ENCODE data around the gene TDP2. TPM values are rescaled to one million over a fixed set of nuclear protein-coding genes. Genes with fewer than 3 reads are reported as not detected.

TDP2 gene
- total RNA-seq, 1 donor = 27.9 TPM

DNA sequence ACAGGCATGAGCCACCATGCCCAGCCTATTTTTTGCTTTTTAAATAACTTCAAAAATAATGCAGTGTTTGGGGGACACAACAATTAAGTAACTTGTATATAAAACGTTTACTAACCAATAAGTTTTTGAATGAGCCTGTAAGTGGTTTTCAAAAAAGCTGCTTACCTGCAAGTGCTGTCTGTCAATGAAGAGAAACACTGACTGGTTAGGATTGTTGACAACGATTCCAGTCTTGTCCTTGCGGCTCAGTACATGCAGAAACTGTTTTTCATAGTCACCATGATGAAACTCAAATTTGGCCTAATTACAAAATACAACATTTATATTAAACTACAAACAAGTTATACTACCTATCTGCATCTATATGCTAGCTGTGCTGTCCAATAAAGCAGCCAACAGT is 41.9 kb upstream of the TDP2 start:
- Histone ChIP-seq H3K4me3 (ENCODE audit: insufficient read depth, low read length) (no peak overlapping the region), H3K4me1 (ENCODE audit: insufficient read depth, low read length) (no peaks in the 10 kb centered on the region), H3K9me3 (ENCODE audit: low read depth, low read length) (no peaks in the 10 kb centered on the region), H3K79me2 (ENCODE audit: insufficient read depth, low read length) (peaks cover 35% of the 10 kb centered on the region), H3K4me2 (ENCODE audit: insufficient read depth, low read length) (no peak overlapping the region), H3K27me3 (ENCODE audit: insufficient read depth, low read length) (no peaks in the 10 kb centered on the region), H3K36me3 (ENCODE audit: insufficient read depth, low read length) (peaks cover 100% of the 10 kb centered on the region), H4K20me1 (ENCODE audit: insufficient read depth, low read length) (peaks cover 41% of the 10 kb centered on the region), H2AFZ (ENCODE audit: low read length) (no peak overlapping the region), H3K27ac (ENCODE audit: low read depth, low read length) (no peak overlapping the region)
- no peak for DNase-seq (ENCODE audit: insufficient read length, low spot score, missing footprints)
- TF ChIP-seq, protein P1, sequence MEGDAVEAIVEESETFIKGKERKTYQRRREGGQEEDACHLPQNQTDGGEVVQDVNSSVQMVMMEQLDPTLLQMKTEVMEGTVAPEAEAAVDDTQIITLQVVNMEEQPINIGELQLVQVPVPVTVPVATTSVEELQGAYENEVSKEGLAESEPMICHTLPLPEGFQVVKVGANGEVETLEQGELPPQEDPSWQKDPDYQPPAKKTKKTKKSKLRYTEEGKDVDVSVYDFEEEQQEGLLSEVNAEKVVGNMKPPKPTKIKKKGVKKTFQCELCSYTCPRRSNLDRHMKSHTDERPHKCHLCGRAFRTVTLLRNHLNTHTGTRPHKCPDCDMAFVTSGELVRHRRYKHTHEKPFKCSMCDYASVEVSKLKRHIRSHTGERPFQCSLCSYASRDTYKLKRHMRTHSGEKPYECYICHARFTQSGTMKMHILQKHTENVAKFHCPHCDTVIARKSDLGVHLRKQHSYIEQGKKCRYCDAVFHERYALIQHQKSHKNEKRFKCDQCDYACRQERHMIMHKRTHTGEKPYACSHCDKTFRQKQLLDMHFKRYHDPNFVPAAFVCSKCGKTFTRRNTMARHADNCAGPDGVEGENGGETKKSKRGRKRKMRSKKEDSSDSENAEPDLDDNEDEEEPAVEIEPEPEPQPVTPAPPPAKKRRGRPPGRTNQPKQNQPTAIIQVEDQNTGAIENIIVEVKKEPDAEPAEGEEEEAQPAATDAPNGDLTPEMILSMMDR (IDR thresholded peaks at IDR 0.05; ENCODE audit: extremely low read depth, low read depth, low read length) = no peak

DNA sequence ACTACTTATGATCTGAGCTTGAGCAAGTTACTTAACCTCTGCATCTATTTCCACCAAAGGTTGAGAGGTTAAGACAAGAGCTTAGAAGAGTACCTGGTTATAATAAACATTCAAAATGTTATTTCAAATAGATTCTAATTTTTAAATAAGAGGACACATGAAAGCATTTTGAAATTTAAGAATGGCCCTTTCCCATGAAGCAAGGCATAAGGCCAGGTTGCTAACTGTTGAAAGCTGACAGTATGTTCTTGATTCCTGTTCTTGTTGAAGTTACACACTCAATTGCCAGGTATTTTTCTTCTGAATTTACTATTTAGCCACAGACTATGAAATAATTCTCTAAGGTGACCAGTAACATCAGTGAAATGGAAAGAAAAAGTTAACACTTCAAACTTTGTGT is 37.8 kb upstream of the TDP2 start:
- H3K27ac ChIP-seq (ENCODE audit: low read depth, low read length) = no peak overlapping the region
- peaks cover 10% of the 10 kb centered on the region for H3K4me1 ChIP-seq (ENCODE audit: insufficient read depth, low read length)
- peaks cover 6% of the 10 kb centered on the region for H4K20me1 ChIP-seq (ENCODE audit: insufficient read depth, low read length)
- H3K4me2 ChIP-seq (ENCODE audit: insufficient read depth, low read length) = no peak overlapping the region
- TF ChIP-seq, protein P1 (IDR thresholded peaks at IDR 0.05; ENCODE audit: extremely low read depth, low read depth, low read length) = no peak
- peaks cover 72% of the 10 kb centered on the region for H3K36me3 ChIP-seq (ENCODE audit: insufficient read depth, low read length)
- no peak for DNase-seq (ENCODE audit: insufficient read length, low spot score, missing footprints)
- H3K27me3 ChIP-seq (ENCODE audit: insufficient read depth, low read length) = no peaks in the 10 kb centered on the region
- no peaks in the 10 kb centered on the region for H3K9me3 ChIP-seq (ENCODE audit: low read depth, low read length)
- no peak overlapping the region for H3K4me3 ChIP-seq (ENCODE audit: insufficient read depth, low read length)
- H2AFZ ChIP-seq (ENCODE audit: low read length) = no peak overlapping the region
- peaks cover 4% of the 10 kb centered on the region for H3K79me2 ChIP-seq (ENCODE audit: insufficient read depth, low read length)

DNA sequence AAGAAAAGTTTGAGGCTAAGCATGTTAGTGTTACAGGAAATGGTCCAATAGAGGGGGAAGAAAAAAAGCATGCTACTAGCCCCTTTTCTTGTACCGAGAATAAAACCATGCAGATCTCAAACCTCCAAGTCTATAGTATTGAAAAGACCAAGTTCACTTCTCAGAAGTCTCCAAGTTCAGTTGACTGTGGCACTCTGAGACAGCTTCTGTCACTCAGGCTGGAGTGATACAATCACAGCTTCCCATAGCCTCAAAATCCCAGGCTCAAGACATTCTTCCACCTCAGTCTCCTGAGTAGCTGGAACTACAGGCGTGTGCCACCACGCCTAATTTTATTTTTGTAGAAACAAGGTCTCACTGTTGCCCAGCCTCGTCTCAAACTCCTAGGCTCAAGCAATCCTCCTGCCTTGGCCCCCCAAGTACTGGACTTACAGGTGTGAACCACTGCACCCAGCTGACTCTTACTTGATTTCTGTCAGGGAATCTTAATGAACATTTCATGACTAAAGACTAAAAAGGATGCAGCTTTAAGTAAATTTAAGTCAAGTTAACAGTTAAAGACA is 36.1 kb upstream of the TDP2 start:
- Histone ChIP-seq H3K36me3 (ENCODE audit: insufficient read depth, low read length) (peaks cover 55% of the 10 kb centered on the region), H3K27me3 (ENCODE audit: insufficient read depth, low read length) (no peaks in the 10 kb centered on the region), H3K79me2 (ENCODE audit: insufficient read depth, low read length) (no peaks in the 10 kb centered on the region), H3K4me1 (ENCODE audit: insufficient read depth, low read length) (peaks cover 12% of the 10 kb centered on the region), H4K20me1 (ENCODE audit: insufficient read depth, low read length) (peaks cover 5% of the 10 kb centered on the region), H3K9me3 (ENCODE audit: low read depth, low read length) (no peaks in the 10 kb centered on the region), H3K27ac (ENCODE audit: low read depth, low read length) (no peak overlapping the region), H2AFZ (ENCODE audit: low read length) (no peak overlapping the region), H3K4me3 (ENCODE audit: insufficient read depth, low read length) (no peak overlapping the region), H3K4me2 (ENCODE audit: insufficient read depth, low read length) (no peak overlapping the region)
- no peak for DNase-seq (ENCODE audit: insufficient read length, low spot score, missing footprints)
- TF ChIP-seq, protein P1 (IDR thresholded peaks at IDR 0.05; ENCODE audit: extremely low read depth, low read depth, low read length) = no peak

DNA sequence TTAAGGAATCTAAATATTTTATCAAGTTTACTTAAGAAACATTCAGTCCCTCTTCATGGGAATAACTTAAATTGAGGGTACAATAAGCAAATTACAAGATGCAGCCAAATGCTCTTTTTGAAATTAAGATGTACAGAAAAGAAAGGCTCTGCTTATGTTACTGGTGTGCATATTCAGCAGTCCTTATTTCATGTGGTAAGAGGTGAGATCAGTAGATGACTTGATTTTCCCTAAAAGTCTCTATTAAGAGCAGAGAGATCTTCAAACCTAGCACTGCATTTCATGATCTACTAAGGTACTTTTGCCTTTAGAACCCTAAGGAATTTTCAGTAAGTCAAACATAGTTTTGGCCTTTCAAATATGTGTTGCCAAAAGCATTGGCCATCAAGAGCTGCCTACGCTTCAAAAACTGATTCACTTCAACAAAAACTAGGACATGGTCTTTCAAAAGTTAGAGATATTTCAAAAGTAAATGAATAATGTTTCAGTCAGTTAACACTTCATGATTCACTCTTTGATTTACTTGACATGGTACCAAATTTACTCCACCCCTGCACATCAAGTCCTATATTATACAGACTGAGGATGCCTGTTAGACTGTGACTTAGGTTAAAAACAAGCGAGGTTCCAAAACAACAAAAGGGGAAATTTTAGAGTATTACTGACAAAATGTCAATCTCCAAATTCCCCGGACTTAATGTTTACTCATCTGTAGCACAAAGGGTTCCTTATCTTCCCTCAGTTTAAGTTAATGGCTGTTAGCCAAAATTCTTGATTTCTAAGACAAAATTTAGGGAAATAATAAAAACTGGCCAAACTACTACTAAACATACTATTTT is 33.0 kb upstream of the TDP2 start:
- H3K4me3 ChIP-seq (ENCODE audit: insufficient read depth, low read length) = no peak overlapping the region
- H4K20me1 ChIP-seq (ENCODE audit: insufficient read depth, low read length) = peaks cover 5% of the 10 kb centered on the region
- no peaks in the 10 kb centered on the region for H3K27me3 ChIP-seq (ENCODE audit: insufficient read depth, low read length)
- peak overlapping the region; percentile 41 for H3K4me2 ChIP-seq (ENCODE audit: insufficient read depth, low read length)
- DNase-seq (ENCODE audit: insufficient read length, low spot score, missing footprints) = peak; percentile 76
- TF ChIP-seq, protein P1 (IDR thresholded peaks at IDR 0.05; ENCODE audit: extremely low read depth, low read depth, low read length) = no peak
- peaks cover 25% of the 10 kb centered on the region for H3K36me3 ChIP-seq (ENCODE audit: insufficient read depth, low read length)
- no peaks in the 10 kb centered on the region for H3K79me2 ChIP-seq (ENCODE audit: insufficient read depth, low read length)
- no peak overlapping the region for H3K27ac ChIP-seq (ENCODE audit: low read depth, low read length)
- H2AFZ ChIP-seq (ENCODE audit: low read length) = no peak overlapping the region
- H3K9me3 ChIP-seq (ENCODE audit: low read depth, low read length) = no peaks in the 10 kb centered on the region
- H3K4me1 ChIP-seq (ENCODE audit: insufficient read depth, low read length) = peaks cover 12% of the 10 kb centered on the region

Data from osteoblast (primary cell).